GM11168 (cell line): ENCODE data around the gene KRT6A.
"Not testable (repeated sequence)": the region's sequence is repeated elsewhere in the genome, so short reads cannot be mapped to it uniquely, and the experiment has no call there.

Source experiments
- in situ Hi-C: fragments of 300-500 bp; cut with MboI; formaldehyde crosslinking; loops from one replicate; pipeline ENCODE4 v1.12.0; 2022; ENCODE audit warnings: low sequenced_read_pairs; ENCODE audit not compliant: unreplicated experiment

Gene KRT6A

DNA sequence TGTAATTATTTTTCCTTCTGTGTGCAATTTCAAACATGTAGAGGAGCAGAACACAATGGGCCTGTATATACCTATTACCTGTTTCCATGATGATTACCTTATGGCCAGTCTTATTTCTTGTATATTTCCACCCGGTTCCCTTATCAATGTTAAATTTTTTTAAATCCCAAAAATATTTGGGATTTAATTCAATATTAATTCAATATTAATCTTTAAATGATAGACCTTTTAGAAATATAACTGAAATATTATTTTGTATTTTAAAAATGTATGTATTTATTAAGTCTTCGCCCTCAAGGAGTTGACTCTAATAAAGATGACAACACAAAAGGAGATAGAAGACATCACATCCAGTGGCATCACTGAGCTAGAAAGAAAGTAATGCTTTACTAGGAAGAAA is 18.8 kb downstream of the KRT6A start:
- in situ Hi-C loops = no loop called here

DNA sequence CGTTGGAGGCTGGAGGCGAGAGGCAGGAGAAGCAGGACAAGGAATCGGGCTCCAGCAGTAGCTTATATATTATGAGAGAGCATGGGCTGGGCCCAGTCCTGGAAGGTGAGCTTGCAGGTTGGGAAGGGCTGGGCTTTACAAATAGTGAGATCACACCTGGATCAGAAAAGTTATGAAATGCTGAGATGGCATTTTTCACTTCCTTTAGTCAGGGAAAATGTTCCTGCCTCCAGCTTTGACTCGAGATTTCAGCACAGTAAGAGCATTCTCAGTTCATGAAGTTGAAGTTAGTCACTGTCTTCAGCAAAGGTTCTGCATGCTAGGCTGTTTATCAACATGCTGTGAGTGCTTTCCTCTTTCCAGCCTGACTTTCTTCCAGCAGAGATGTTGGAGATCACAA is 19.3 kb downstream of the KRT6A start, which contains the start of gene KRT6C:
TSS of gene KRT6C (minus strand) at position 38 of the 400 bp plus-strand sequence. CDS start 68 bp downstream, outside the sequence.
- in situ Hi-C loops = no loop called here

DNA sequence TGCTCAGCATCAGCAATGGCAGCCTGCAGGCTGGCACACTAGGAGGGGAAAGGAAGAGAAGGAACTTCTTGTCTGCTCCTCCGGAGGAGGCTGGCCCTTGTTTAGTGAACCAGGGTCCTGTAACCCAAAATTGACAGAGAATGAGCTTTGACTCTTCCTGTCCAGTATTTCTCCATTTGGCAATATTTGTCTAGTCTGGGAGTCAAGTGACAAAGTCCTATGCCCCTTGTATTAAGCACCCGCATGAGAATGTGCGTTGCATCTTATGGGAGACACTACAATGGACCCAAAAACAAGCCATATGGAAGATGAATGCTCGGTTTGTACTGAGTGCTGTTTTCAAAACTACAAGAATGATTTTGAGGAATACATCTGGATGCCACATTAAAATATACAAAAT is 23.2 kb downstream of the KRT6A start:
- in situ Hi-C loops = no loop called here

DNA sequence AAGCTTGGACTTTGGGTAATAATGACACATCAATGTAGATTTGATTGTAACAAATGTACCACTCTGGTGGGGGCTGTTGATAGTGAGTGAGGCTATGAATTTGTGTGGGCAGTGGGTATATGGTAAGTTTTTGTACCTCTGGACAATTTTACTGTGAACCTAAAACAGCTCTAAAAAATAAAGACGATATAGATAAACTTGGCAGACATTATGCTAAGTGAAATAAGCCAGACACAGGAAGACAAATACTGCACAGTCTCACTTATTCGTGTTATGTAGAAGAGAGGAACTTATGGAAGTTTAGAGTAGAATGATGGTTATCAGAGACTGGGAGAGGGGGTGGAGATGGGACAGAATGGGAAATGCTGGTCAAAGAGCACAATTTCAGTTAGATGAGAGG is 28.2 kb downstream of the KRT6A start:
- in situ Hi-C loops = no loop called here

DNA sequence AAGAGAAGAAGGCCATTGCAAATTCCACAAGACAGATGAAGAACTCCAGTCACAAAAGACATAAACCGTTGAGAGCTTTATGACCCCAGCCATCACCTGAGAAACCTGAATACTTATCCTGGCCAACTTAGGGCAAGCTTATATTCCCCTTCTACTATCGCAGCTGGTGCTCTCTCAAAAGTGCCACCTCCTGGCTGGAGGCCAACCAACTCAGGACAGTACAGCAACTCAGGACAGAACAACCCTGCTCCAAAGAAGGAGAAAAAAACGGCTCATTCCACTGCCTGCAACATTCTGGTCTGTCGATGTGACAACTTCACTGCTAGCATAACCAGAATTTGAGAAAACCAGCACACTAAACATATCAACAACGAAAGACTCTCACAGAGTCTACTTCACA is 31.4 kb downstream of the KRT6A start:
- in situ Hi-C loops = no loop called here

DNA sequence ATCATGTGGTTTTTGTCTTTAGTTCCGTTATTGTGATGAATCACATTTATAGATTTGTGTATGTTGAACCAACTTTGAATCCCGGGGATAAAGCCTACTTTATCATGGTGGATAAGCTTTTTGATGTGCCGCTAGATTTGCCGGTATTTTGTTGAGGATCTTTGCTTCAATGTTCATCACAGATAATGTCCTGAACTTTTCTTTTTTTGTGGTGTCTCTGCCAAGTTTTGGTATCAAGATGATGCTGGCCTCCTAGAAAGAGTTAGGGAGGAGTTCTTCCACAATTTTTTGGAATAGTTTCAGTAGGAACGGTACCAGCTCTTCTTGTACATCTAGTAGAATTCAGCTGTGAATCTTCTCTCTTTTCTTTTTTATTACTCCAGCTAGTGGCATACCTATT is 34.2 kb downstream of the KRT6A start:
- in situ Hi-C loops = no loop called here

DNA sequence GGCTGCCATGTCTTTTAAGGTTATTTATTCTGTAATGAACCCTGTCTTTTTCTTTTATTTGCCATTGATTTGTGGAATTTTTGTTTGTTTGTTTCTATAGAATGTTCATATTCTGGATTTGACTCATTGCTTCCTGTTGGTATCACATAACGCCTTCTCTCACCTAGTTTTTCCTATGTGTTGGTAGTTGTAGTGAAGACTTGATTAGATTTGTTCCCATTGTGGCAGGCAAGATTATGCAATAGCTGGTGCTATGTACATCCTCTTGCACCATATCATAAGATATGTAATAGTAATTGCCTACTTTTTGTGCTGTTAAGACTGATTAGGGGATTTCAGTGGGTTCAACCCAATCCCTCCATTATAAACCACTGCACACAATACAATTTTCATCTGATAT is 37.2 kb downstream of the KRT6A start:
- in situ Hi-C loops = no loop called here

DNA sequence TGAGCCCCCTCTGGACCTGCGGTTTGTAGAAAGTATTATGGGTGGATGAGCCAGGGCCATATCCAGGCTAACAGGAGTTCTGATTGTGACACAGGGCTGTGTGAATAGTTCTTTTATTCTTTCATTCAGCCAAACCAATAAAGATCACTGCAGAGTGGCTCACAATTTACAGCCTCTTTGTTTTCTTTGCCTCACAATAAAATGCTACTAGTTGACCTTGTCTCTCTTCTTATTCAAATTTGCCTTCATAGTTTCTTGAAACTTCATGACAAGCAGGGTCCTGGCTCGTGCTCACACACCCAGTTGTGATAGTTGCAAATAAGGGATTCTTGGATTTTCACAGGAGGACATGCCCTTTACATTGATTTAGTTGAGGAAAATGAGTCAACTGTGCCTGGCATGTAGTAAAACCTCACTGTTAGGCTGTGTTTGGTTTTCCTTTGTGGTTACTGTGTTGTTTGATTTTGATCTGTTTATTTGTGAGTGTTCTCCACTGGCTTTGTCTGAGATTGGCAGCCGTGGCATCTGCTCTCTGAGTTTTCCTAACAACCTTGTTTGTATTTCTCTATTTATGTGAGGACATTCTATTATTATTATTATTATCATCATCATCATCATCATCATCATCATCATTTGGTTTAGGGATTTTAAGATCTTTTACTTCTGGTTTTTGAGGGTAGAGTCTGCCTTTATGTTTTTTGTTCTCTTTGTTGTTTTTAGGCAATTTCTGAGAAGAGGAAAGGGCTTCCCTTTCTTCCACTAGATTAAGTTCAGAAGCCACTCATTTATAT is 38.5 kb downstream of the KRT6A start:
- in situ Hi-C loops = no loop called here

DNA sequence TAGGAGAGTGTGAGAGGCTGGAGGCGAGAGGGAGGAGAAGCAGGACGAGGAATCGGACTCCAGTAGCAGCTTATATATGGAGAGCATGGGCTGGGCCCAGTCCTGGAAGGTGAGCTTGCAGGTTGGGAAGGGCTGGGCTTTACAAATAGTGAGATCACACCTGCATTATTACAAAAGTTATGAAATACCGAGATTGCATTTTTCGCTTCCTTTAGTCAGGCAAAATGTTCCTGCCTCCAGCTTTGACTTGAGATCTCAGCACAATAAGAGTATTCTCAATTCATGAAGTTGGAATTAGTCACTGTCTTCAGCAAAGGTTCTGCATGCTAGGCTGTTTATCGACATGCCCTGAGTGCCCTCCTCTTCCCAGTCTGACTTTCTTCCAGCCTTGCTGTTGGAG is 41.0 kb downstream of the KRT6A start, which contains the start of gene KRT6B:
TSS of gene KRT6B (minus strand) at position 46 of the 400 bp plus-strand sequence. CDS start 68 bp downstream, outside the sequence.
- in situ Hi-C loops = no loop called here

DNA sequence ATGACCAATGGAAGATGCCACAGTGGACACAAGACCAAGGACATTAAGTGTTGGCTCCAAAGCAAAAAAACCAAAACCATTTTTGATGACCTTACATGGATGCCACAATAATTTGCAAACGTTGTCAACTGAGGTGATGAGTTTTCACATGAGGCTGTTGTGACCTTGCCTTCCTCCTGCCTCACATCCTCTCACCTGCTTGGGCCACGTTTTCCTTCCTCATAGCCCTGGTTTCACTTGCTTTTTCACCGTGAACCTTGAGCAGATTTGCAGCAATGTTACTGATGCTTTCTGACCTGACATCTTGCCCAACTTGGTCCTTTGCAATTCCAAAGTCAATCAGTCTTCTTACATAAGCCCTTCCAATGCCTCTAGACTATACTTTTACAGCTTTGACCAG is 44.8 kb downstream of the KRT6A start:
- in situ Hi-C loops = no loop called here

DNA sequence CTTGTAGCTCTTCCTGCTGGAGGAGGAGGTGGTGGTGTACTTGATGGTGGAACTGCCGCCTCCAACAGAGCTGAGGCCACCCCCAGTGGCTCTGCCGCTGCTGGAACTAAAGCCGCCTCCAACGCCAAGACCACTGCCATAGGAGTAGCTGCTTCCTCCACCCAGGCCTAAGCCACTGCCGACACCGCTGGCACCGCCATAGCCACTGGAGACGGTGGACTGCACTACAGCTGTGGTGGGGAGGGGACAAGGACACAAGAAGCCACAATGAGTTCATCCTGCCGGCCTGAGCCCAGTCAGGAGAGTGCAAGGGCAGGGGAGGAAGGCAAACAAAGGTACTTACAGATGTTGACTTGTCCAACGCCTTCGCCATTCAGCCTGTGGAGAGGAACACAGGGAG is 45.9 kb downstream of the KRT6A start:
- in situ Hi-C loops = not testable (repeated sequence)

DNA sequence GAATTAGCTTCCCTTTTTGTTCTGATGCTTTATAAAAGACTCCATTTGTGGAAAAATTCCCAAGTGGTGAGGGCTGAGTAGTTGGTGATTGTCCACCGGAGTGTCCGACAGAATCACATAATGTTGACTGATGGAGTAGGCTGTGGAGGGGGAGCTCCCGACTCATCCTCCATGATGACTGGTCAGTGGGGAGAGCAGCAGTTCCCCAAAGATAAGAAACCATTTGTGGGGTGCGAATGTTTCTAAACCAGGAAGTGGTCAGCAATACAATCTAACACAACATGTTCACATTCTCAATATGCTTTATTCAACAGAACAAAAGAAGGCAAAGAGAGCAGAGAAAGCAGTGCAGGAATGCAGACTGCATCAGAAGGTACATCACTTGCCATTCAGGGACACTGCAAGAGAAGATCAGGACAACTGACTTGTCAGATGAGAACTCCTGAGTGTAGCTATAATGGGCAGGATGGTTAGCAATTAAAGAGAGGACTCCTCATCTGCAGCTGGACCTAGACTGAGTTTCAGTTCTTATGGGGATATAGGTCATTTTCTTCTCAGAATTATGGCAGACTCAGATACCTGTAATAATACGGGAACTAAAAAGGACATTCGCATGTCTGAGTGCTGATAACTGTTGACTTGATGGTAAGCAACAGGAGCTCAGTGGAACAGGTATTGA is 46.6 kb downstream of the KRT6A start:
- in situ Hi-C loops = no loop called here

DNA sequence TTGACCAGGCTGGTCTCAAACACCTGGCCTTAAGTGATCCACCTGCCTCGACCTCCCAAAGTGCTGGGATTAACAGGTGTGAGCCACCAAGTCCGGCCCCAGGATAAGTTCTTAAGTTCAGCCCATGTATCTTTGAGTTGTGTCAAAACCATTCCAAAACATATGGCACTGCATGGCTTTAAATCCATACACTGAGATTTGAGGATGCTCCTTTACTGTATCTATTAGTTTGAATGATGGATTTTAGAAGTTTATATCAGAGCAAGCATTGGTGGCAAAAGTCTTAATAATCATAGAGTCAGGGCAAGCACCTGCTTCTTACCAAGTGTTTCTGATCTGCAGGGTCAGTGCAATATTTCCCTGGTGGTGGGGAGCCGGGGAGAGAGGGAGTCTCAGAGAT is 47.2 kb downstream of the KRT6A start:
- in situ Hi-C loops = no loop called here

DNA sequence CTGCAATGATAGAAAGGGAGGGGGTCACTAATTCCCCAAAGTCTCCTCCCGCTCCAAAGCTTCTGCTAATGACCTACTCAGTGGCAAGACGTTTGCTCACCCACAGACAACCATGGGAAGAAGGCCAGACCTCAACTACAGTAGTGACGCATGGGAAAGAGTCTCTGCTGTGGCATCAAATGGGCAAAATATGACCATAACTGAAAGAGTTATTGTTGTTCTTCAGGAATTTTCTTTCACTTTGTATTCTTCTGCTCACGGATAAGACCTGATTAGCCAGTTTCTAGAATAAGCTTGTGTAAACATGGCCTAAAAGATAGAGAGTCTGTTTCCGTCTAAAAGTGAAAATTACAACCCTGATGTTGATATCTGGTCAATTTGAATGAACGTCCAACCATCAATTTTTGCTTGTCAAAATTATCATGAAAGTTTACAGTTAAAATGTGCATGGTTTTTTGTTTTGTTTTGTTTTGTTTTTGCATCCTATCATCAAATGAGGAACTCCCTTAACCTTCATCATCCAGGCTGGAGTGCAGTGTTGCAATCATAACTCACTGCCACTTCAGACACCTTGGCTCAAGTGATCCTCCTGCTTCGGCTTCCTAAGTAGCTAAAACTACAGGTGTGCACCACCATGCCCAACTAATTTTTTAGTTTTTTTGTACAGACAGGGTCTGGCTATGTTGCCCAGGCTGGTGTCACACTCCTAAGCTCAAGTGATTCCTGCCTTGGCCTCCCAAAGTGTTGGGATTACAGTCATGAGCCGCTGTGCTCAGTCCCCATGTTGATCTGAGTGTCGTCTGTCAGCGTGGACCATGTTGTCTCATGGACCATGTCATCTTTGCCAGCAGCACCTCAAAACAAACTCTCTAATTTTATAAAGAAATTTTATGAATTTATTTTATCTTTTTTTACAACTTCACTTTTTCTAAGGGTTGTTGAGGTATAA is 48.1 kb downstream of the KRT6A start:
- in situ Hi-C loops = no loop called here

DNA sequence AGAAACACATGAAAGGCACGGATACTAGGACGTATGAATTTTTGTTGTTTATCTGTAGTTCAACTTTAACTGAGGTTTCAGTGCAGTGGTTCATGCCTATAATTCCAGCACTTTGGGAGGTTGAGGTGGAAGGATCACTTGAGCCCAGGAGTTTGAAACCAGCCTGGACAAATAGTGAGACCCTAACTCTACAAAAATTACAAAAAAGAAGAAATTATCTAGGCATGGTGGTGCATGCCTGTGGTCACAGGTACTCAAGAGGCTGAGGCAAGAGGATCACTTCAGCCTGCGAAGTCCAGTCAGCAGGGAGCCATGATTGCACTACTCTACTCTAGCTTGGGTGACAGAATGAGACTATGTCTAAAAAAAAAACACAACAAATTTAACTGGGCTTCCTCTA is 49.1 kb downstream of the KRT6A start:
- in situ Hi-C loops = no loop called here

DNA sequence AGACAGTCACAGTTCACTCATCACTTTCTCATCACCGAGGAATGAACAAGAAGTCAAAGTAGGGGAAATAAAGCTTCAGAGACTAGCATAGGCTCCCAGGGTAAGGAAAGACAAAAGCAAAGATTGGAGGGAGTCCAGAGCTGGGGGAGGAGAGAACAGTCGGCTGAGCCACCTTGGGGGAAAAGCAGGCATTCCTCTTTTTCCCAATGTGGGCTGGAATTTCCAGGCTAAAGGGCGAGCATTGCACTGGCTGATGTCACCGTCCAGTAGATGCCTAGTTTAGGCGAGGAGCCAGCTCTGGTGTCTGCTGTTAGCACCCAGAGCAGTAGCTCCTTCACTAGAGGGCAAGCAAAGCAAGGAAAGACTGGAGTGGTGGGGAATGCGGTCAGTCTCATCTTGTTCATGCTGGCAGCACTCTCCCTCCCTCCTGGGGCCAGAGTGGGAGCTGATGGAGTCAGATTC is 50.4 kb downstream of the KRT6A start:
- in situ Hi-C loops = no loop called here

DNA sequence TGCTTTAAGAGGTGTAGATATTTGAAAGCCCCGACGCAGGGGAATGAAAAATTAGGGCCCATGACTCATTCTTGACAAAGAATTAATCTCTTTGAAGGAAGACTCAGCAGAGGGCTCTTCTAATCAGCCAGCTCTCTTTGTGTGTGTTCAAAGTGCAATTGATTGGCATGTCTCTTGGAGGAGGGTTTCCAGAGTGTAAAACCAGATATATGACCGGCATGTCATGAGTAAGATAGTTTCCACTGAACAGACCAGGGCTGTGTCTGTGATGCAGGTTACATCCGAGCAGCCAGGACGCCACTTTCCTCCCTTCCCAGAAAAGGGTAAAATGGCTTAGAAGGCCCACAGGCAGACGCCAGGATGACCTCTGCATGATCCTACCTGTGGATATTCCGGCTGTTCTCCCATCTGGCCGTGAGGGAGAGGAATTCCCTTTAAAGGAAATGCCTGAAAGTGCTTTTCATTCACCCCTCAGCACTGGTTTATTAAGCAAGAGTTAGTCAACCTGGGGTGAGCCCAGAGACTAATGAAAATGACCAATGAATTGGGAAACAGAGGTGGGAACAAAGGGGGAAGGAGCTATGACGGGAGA is 51.6 kb downstream of the KRT6A start:
- in situ Hi-C loops = no loop called here

DNA sequence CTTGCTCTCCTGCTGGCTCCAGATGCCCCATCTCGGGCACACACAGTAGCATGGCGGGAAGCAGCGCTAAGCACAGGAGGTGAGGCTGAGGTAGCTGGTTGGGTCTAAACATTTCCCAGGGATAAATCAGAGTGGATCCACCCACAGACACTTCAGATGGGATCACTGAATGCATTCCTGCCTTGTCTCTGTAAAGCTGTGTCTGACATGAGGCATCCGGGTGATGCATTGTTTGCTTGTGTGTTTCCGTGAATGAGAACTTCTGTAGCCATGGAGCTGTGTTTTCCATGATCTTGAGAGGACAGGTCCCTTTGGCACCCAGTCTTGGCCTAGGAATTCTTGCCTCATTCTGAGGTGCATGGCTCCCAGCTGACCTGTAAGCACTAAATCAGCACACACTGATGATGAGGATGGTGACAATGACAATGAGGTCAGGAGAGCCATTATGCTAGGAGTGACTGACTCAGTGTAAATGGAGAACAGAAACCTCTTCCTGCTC is 52.2 kb downstream of the KRT6A start:
- in situ Hi-C loops = no loop called here

DNA sequence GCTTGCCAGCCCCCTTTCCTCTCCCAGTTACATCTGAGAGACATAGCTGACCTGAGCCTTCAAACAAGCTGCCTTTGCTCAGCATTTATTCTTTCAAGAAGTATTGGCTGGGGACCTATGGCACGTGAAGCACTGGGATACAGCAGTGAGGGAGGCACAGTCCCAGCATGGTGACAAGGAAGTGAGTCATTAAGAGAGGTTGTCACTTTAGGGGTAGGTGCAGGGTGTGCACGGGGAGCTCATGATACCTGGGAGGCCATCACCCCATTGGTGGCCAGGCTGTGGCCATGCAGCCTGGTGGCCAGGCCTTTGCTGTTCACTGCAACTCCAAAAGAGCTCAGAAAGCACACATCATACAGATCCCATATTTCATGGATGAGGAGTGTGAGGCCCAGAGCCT is 53.2 kb downstream of the KRT6A start:
- in situ Hi-C loops = no loop called here

DNA sequence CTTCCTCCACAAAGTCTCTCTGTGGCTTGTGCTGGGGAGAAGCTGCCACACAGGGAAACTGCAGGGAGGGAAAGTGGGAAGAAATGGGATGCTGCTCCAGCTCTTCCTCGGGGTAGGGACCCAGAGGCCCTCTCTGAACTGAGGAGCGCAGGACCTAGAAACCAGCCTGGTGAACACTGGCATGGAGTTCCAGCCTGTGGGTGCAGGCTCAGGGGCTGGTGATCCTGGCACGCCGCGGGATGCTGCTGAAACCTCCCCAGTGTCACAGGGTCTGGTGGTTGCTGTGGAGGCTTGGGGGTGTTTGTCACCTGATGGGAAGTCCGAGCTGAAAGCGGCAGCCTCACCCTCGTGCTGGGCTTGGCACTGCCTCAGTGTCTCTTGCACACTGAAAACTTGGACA is 53.6 kb downstream of the KRT6A start:
- in situ Hi-C loops = no loop called here
